GM10266 (cell line): ENCODE results near the gene CORO7.
A peak's percentile ranks its signal among the peaks of the same experiment; 100 is the strongest.

Source experiments
- DNase-seq: peaks from one replicate; pipeline ENCODE4 v3.0.0; 2012; ENCODE audit errors: extremely low spot score
- CTCF ChIP-seq: IDR thresholded peaks from 2 replicates; pipeline ENCODE4 v1.5.1; 2012; ENCODE audit warnings: mild to moderate bottlenecking, low read depth; ENCODE audit not compliant: control insufficient read depth, insufficient read depth; ENCODE audit errors: missing control alignments

CORO7 gene

GRCh38 chr16:4416200-4417032, at the start of gene CORO7:
TSS of gene CORO7 (minus strand) at chr16:4416596. CDS start at chr16:4416518, 78 bp downstream.
- no peak for TF ChIP-seq CTCF
- DNase-seq: peak; percentile 97

DNA sequence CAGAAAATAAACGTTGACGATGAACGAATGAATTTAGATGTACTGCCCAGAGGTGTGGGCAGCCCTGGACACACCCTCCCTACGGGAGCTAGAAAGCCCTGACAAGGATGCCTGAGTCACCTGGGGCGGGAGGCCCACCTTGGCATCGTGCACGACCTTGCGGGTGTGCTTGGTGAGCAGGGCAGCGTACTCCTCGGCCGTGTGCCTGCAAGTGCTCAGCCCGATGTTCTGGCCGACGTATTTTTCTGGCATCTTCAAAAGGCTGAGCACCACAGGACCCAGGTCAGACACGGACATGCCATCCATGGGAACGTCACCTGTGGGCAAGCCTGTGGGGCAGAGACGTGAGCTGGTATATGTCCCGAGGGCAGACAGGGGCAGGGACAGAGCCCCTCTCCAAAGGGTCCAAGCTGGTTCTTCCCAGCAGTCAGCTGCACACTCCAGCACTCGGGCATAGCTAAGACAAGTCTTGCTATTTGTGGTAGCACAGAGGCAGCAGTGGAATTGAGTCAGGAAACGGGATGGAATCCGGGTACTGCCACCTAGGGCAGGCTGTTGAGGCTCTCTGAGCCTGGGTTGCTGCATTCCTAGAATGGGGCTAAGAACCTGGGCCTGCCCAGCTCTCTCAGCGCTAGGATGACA, 47.2 kb upstream of the CORO7 start:
- no peak for TF ChIP-seq CTCF
- no peak for DNase-seq

DNA sequence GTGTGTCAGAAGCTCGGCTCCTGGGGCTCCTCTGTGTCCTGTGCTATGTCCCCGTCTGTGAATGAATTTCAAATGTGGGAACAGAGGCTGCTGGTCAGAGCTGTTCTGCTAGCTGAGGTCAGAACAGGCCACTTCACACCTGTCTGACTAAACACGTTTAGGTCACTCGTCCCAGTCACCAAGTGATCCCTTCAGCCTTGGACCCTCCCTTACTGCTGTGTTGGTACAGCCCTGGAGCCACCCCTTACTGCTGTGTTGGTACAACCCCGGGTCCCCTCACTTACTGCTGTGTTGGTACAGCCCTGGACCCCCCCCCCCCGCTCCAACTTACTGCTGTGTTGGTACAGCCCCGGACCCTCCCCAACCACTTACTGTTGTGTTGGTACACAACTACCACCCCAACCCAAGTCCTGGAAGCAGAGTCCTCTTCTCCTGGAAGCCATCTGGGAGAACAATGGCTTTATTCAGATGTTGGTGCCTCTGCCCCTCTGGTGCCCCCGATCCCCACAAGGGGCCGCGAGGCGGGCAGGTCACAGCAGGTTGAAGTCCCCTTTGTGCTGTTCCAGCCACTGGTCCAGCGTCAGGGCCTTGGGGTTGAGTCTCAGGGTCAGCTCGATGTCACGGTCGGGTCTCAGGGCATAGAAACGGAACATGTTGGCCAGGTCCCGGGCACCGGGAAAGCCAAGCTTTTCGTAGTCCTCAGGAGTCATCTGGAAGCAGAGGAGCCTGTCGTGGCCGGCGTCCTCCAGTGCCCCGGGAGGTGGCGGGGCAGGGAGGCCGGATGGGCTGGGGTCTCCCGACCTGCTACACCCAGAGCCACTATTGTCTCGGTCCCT, 45.1 kb upstream of the CORO7 start:
- no peak for DNase-seq
- TF ChIP-seq CTCF: no peak

DNA sequence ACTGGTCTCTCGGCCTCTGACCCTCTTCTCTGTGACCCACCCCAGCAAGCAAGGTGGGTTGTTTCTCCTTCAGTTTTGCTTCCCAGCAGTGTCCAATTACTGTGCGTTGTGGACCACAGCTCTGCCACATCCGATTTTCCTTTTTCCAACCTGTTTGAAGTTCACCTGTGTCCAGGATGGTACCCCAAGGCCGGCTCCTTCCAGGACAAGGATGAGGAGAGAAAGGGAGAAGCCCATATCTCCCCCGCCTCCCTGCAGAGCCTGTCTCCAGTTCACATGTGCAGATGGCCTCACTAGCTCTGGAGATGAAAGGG, 44.5 kb upstream of the CORO7 start:
- TF ChIP-seq CTCF: no peak

DNA sequence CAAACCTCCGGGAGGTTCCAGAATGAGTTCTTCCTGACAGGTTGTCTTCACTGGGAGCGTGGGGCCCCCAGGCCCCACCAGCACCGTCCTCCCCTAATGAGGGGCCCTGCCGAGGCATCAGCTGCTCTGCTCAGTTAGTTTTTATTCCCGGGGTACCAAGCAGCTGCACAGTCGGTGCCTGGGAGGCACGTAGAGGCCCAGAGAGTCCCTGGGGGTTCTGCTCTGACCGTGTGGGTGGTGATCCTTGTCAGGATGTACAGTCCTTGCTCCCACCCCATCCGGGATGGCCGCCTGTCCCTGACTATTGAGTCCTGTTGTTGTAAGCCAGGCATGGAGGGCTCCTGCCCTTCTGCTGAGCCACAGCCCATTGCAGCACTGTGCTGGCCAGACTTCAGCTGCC, 39.6 kb upstream of the CORO7 start:
- no peak for DNase-seq
- no peak for TF ChIP-seq CTCF

More for the DNA sequence above, 44.5 kb upstream of the CORO7 start:
- no peak for DNase-seq

DNA sequence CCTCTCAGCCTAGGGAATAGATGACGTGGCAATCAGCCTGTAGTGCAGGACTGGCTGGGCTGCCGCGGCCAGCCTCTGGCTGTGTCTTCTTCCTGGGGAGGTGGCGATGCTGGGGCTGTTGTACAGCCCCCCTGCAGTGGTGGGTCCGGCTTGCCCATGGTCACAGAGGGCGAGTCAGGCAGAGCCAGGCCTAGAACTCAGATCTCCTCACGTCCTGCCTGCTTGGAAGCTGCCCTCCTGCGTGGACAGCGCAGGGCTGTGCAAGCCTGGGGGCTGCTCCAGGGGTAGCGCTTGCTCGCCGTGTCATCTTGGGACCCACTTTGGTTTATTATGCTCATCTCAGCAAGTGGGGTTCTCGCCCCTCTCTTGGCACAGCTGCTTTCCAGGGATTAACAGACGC, 38.7 kb upstream of the CORO7 start:
- DNase-seq: no peak

More for the DNA sequence above, 38.7 kb upstream of the CORO7 start:
- no peak for TF ChIP-seq CTCF
